HepG2 (cell line): ENCODE results near the gene OR10G8. TPM values are rescaled to one million over a fixed set of nuclear protein-coding genes. Genes with fewer than 3 reads are reported as not detected.

Source experiments
- ATAC-seq: fragments of 200-7000 bp; cut with Tn5 transposase; 3 replicates; pipeline ENCODE4 v1.9.1; 2020; ENCODE audit warnings: mild to moderate bottlenecking, moderate library complexity
- BruUV-seq: library from RNA; stranded (reverse); fragments of 400-500 nt; replicated peaks from 2 replicates; lab custom pipeline; 2021; lab: Mats Ljungman, UMichigan
- CTCF ChIA-PET: fragments of 300-600 bp; formaldehyde crosslinking; extraction: SDS; loops from one replicate; lab custom pipeline; 2021; ENCODE audit warnings: low total read pairs, inconsistent platforms, low intra/inter-chr PET ratio; lab: Yijun Ruan, JAX
- POLR2A ChIA-PET: fragments of 350-600 bp; sonication (Branson Sonifier 250); formaldehyde crosslinking; loops from one replicate; lab custom pipeline; 2020; ENCODE audit warnings: antibody characterized with exemption, inconsistent platforms; lab: Yijun Ruan, JAX
- DNase-seq: peaks from one replicate; pipeline ENCODE4 v3.0.0-alpha.2; 2015; ENCODE audit warnings: low spot score
- FAIRE-seq: peaks from 3 replicates; lab custom pipeline; 2011; peaks lifted over from hg19 to GRCh38; lab: Jason Lieb, UNC
- H2AFZ ChIP-seq: one replicate; pipeline ENCODE4 v1.6.1; 2011; ENCODE audit warnings: low read length, inconsistent platforms
- H3K27ac ChIP-seq: fragments of 300-600 bp; 3 replicates; pipeline ENCODE4 v1.8.0; 2011; ENCODE audit warnings: mixed run types, mild to moderate bottlenecking, mixed read lengths, low read length, inconsistent platforms; ENCODE audit not compliant: insufficient read depth; ENCODE audit errors: extremely low read length
- H3K27me3 ChIP-seq, 2 experiments: fragments of 200-600 bp in 1 of 2; 2 replicates in 1 of 2; 3 replicates in 1 of 2; pipeline versions ENCODE4 v1.6.0 to v1.8.0; 2011; ENCODE audit warnings: low read length in 2 of 2, mild to moderate bottlenecking in 2 of 2, moderate library complexity in 2 of 2, inconsistent platforms in 1 of 2; ENCODE audit not compliant: insufficient read depth in 2 of 2, control insufficient read depth in 1 of 2
- H3K36me3 ChIP-seq, 2 experiments: fragments of 200-600 bp in 1 of 2; replicated peaks in 1 of 2; 2 replicates in 1 of 2; 3 replicates in 1 of 2; pipeline versions ENCODE4 v1.5.1 to v1.8.0; 2011; ENCODE audit warnings: low read length in 2 of 2, inconsistent platforms in 1 of 2; ENCODE audit not compliant: insufficient read depth in 2 of 2, control insufficient read depth in 1 of 2
- H3K4me1 ChIP-seq: 2 replicates; pipeline ENCODE4 v1.5.1; 2012; ENCODE audit warnings: low read length, inconsistent platforms; ENCODE audit not compliant: insufficient read depth
- H3K4me2 ChIP-seq: 2 replicates; pipeline ENCODE4 v1.6.0; 2011; ENCODE audit warnings: low read depth, low read length, inconsistent platforms
- H3K4me3 ChIP-seq, 3 experiments: fragments of 200-600 bp in 1 of 3; sonication (generic), shearing (Covaris generic) in 1 of 3; replicated peaks in 1 of 3; 2 replicates each; pipeline ENCODE4 v1.5.1; 2011 to 2016; ENCODE audit warnings: low read length in 3 of 3, inconsistent platforms in 2 of 3, low read depth in 2 of 3, mild to moderate bottlenecking in 2 of 3, control low read depth in 1 of 3, mixed read lengths in 1 of 3; ENCODE audit not compliant: insufficient read depth in 1 of 3
- H3K79me2 ChIP-seq: one replicate; pipeline ENCODE4 v1.6.1; 2011; ENCODE audit warnings: low read length, inconsistent platforms; ENCODE audit not compliant: insufficient read depth
- H3K9ac ChIP-seq: 2 replicates; pipeline ENCODE4 v1.6.0; 2011; ENCODE audit warnings: mild to moderate bottlenecking, low read depth, low read length, inconsistent platforms; ENCODE audit not compliant: insufficient read depth
- H3K9me3 ChIP-seq: 2 replicates; pipeline ENCODE4 v1.5.1; 2012; ENCODE audit warnings: mild to moderate bottlenecking, low read length
- H4K20me1 ChIP-seq: 2 replicates; pipeline ENCODE4 v1.6.0; 2011; ENCODE audit warnings: inconsistent platforms, mild to moderate bottlenecking, low read length, moderate library complexity; ENCODE audit not compliant: insufficient read depth
- ATF7 ChIP-seq, 2 experiments: fragments of 450-650 bp in 1 of 2; sonication (generic) in 1 of 2; formaldehyde crosslinking in 1 of 2; IDR thresholded peaks; 2 replicates each; pipeline versions ENCODE4 v1.4.0 to v1.6.1; 2016 to 2020; ENCODE audit warnings: antibody characterized with exemption in 1 of 2, mild to moderate bottlenecking in 1 of 2, missing genetic modification reagents in 1 of 2
- CREB1 ChIP-seq, 2 experiments: fragments of 450-650 bp in 1 of 2; IDR thresholded peaks; 2 replicates each; pipeline ENCODE4 v1.6.1; 2016 to 2017; ENCODE audit warnings: control low read depth in 1 of 2, mild to moderate bottlenecking in 1 of 2, missing compliant biosample characterization in 1 of 2, missing genetic modification characterization in 1 of 2
- FOXC1 ChIP-seq: sonication (generic); formaldehyde crosslinking; IDR thresholded peaks from 2 replicates; pipeline ENCODE4 v1.8.0; 2022; ENCODE audit warnings: mild to moderate bottlenecking, missing genetic modification reagents, borderline replicate concordance
- MYC ChIP-seq: sonication (generic); formaldehyde crosslinking; IDR thresholded peaks from 2 replicates; pipeline ENCODE4 v1.9.0; 2021; ENCODE audit warnings: missing genetic modification reagents, borderline replicate concordance
- REST ChIP-seq, 2 experiments: IDR thresholded peaks; 2 replicates each; pipeline ENCODE4 v1.6.1; 2011 to 2012; ENCODE audit warnings: low read length in 2 of 2, borderline replicate concordance in 1 of 2, low read depth in 1 of 2, mild to moderate bottlenecking in 1 of 2, moderate library complexity in 1 of 2
- ZNF281 ChIP-seq: sonication (generic); formaldehyde crosslinking; IDR thresholded peaks from 2 replicates; pipeline ENCODE4 v1.4.0; 2020; ENCODE audit warnings: missing genetic modification reagents, borderline replicate concordance
- WGBS: methylation state at CpG from one replicate; pipeline ENCODE4 v1.1.6; 2017; ENCODE audit warnings: low lambda C conversion rate; 5-methylcytosine and 5-hydroxymethylcytosine counted together
- in situ Hi-C: cut with HindIII; loops from 2 replicates; pipeline ENCODE4 v1.10.0; 2017; ENCODE audit warnings: low pct_unique_long_range_greater_than_20kb; ENCODE audit not compliant: extremely low pct_ligation_motif_present
- intact Hi-C: fragments of 100-400 bp; cut with micrococcal nuclease; formaldehyde crosslinking; loops from one replicate; pipeline ENCODE4 v1.10.0; 2022; ENCODE audit not compliant: unreplicated experiment
- polyA plus RNA-seq, 8 experiments: library from polyadenylated mRNA; depleted of rRNA in 3 of 8; stranded (reverse) in 7 of 8; unstranded in 1 of 8; fragments of >200 nt; fragmentation: Illumina TruSeq in 4 of 8; extraction: Trizol in 4 of 8; gene quantifications; 2 replicates each; pipeline versions ENCODE4 v1.2.1 to v1.2.3, GENCODE V29; 2011 to 2016; ENCODE audit warnings: low read depth in 4 of 8, missing spikeins in 1 of 8, mixed read lengths in 1 of 8; ENCODE audit not compliant: insufficient read depth in 1 of 8
- total RNA-seq, 5 experiments: library from RNA; depleted of rRNA; stranded (reverse); fragments of >200 nt; fragmentation: Illumina TruSeq; extraction: Trizol; gene quantifications; 2 replicates each; pipeline ENCODE4 v1.2.3, GENCODE V29; 2016; ENCODE audit warnings: low read depth in 1 of 5

OR10G8 gene
- total and polyA plus RNA-seq, 2 of the 13 experiments (the other 11 are each of a cell fraction or from before 2014, with no cell fraction given), result not detected

- FAIRE-seq (no peak), ATAC-seq (no peak), DNase-seq (no peak)
- Histone ChIP-seq H3K9me3 (no peaks in the 10 kb centered on the region), H3K4me1 (no peaks in the 10 kb centered on the region), H3K4me3 (no peak overlapping the region), H3K9ac (no peak overlapping the region), H3K27me3 (no peaks in the 10 kb centered on the region), H3K4me2 (no peak overlapping the region), H2AFZ (no peak overlapping the region), H3K36me3 (no peaks in the 10 kb centered on the region), H4K20me1 (no peaks in the 10 kb centered on the region), H3K27ac (no peak overlapping the region), H3K79me2 (no peaks in the 10 kb centered on the region)
- ChIA-PET POLR2A (no interaction called here), CTCF (no interaction called here)
- 18% methylated on average over 4 of the region's 4 CpGs for WGBS
- no TSS peak for BruUV-seq
- intact Hi-C loops, result no loop called here
- TF ChIP-seq CREB1 (IDR thresholded peaks at IDR 0.05), result peak; percentile 84
- TF ChIP-seq CREB1 (CRISPR knock-in tag; IDR thresholded peaks at IDR 0.05), result no peak
- TF ChIP-seq ATF7 (IDR thresholded peaks at IDR 0.05), result peak; percentile 88
- TF ChIP-seq ATF7 (CRISPR knock-in tag; IDR thresholded peaks at IDR 0.05), result no peak
- TF ChIP-seq FOXC1 (CRISPR knock-in tag), result no peak
- in situ Hi-C loops, result no loop called here
Measured at GRCh38 chr11:124043420-124043819, 16.8 kb downstream of the OR10G8 start.

- Histone ChIP-seq H3K9me3 (no peaks in the 10 kb centered on the region), H3K9ac (no peak overlapping the region), H2AFZ (no peak overlapping the region), H3K79me2 (no peaks in the 10 kb centered on the region), H3K4me1 (no peaks in the 10 kb centered on the region), H4K20me1 (no peaks in the 10 kb centered on the region), H3K4me2 (no peak overlapping the region), H3K36me3 (no peaks in the 10 kb centered on the region), H3K27ac (no peak overlapping the region), H3K27me3 (peaks cover 0 to 4% of the 10 kb centered on the region in 2 experiments; a peak in 1 of 5 replicates), H3K4me3 (no peak overlapping the region)
- intact Hi-C loops, result no loop called here
- in situ Hi-C loops, result no loop called here
- TF ChIP-seq MYC (CRISPR knock-in tag) (no peak), ZNF281 (CRISPR knock-in tag) (no peak), REST (IDR thresholded peaks at IDR 0.05; ENCODE audit: borderline replicate concordance in 1 of 2, low read depth in 1 of 2, low read length in 2 of 2) (no peak)
- 0% methylated on average over 1 of the region's 1 CpG for WGBS
- no TSS peak for BruUV-seq
- no peak for DNase-seq
- no peak for FAIRE-seq
- ChIA-PET CTCF (no interaction called here), POLR2A (no interaction called here)
- no peak for ATAC-seq
Measured at GRCh38 chr11:124050748-124051147, 24.1 kb downstream of the OR10G8 start.
